ACC112 (cell line): Measurements from ENCODE around the gene ADAT1.
A peak's percentile ranks its signal among the peaks of the same experiment; 100 is the strongest.

Experiments
- H2AFZ ChIP-seq: fragments of 200-600 bp; sonication (generic); one replicate; pipeline ENCODE4 v1.6.0; 2017; ENCODE audit warnings: antibody characterized with exemption, low read length; ENCODE audit not compliant: unreplicated experiment
- H3K27ac ChIP-seq: fragments of 200-600 bp; sonication (generic); 2 replicates; pipeline ENCODE4 v1.5.1; 2014; ENCODE audit warnings: low read depth, mild to moderate bottlenecking, antibody characterized with exemption, low read length, moderate library complexity
- H3K27me3 ChIP-seq: fragments of 200-600 bp; sonication (generic); 2 replicates; pipeline ENCODE4 v1.6.1; 2014; ENCODE audit warnings: mild to moderate bottlenecking, antibody characterized with exemption, low read length, moderate library complexity, mixed read lengths; ENCODE audit not compliant: insufficient read depth
- H3K36me3 ChIP-seq: fragments of 200-600 bp; sonication (generic); 2 replicates; pipeline ENCODE4 v1.6.1; 2016; ENCODE audit warnings: mild to moderate bottlenecking, antibody characterized with exemption, low read length, moderate library complexity, mixed read lengths; ENCODE audit not compliant: insufficient read depth
- H3K4me1 ChIP-seq: fragments of 200-600 bp; sonication (generic); one replicate; pipeline ENCODE4 v1.6.1; 2016; ENCODE audit warnings: low read length, mixed read lengths; ENCODE audit not compliant: insufficient read depth, unreplicated experiment, control insufficient read depth
- H3K4me3 ChIP-seq: fragments of 200-600 bp; sonication (generic); 2 replicates; pipeline ENCODE4 v1.5.1; 2014; ENCODE audit warnings: mild to moderate bottlenecking, low read depth, low read length
- H3K79me2 ChIP-seq: fragments of 200-600 bp; sonication (generic); one replicate; pipeline ENCODE4 v1.6.0; 2016; ENCODE audit warnings: low read length; ENCODE audit not compliant: control insufficient read depth, unreplicated experiment, insufficient read depth

The ADAT1 gene

DNA sequence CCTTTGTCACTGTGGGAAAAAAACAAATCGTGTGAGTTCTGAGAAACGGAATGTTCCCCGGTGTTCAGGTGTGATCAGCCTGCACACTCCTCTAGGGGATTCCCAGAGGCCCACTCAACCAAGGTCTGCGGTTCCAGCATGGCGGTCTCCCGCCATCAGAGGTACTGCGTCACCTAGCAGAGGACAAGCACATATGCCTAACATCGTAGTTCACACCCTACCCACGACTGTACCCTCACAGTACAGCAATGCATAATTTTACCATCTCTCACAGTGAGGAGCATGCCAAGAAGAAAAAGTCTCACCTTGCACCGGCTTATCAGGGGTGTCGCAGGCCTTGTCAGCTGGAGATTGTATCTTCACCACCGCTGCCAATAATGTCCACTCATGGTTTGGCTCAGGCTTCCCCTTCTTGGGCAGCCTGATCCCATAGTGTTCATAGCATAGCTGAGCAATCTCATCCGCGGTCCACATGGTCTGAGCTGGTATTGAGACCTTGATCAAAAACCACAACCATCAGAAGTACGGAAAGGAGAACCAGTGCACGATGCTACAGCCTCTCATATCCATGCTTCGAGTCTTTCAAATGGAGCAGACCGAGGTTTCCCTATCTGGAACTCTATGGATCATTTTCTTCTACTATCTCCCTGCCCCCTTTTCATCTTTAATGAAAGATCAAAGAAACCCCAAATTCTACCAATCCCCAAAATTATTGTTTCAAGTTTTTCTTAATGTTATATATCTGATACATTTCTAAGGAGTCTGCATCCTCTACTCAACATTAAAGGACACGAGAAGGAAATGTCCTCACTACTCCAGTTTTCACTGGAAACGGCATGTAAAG is 2.5 kb downstream of the ADAT1 start:
- Histone ChIP-seq H3K36me3 (peaks cover 14% of the 10 kb centered on the region), H3K79me2 (peaks cover 12% of the 10 kb centered on the region), H3K4me1 (peaks cover 24% of the 10 kb centered on the region), H3K4me3 (peak overlapping the region; percentile 6), H3K27me3 (no peaks in the 10 kb centered on the region), H2AFZ (no peak overlapping the region), H3K27ac (no peak overlapping the region)

DNA sequence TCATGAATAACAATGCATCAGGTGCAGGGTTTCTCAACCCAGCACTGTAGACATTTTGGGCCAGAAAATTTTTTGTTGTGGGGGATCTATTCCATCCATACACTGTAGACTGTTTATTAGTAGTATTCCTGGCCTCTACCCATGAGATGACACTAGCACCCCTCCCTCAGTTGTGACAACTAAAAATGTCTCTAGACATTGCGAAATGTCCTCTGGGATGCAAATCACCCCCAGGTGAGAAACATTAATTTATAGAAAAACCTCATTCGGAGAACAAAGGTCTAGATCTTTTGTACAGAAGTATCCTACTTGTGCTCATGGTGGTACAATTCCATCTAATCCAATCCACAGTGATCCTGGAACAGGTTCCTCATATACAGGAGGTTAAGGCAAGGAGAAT is 4.3 kb downstream of the ADAT1 start:
- H3K27me3 ChIP-seq, result no peaks in the 10 kb centered on the region
- peaks cover 26% of the 10 kb centered on the region for H3K4me1 ChIP-seq
- peaks cover 12% of the 10 kb centered on the region for H3K79me2 ChIP-seq
- H2AFZ ChIP-seq, result no peak overlapping the region
- no peak overlapping the region for H3K4me3 ChIP-seq
- peaks cover 17% of the 10 kb centered on the region for H3K36me3 ChIP-seq
- H3K27ac ChIP-seq, result no peak overlapping the region

DNA sequence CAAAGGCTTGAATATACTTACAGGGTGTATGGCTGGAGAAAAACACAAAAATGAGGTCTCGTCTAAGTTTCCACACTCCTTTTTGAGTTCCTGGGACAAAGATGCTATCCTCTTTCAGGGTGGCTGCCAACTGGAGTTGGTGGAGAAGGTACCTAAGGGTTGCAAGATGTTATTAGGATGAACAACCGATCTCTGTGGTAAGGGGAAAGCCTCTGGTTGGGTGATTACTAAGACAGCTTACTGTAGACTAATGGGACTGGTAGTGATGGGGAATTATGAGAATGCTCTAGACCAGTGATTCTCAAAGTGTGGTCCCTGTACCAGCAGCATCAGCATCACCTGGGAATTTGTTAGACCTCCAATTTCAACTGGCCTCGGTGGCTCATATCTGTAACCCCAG is 6.0 kb downstream of the ADAT1 start:
- H2AFZ ChIP-seq, result no peak overlapping the region
- H3K4me1 ChIP-seq, result peaks cover 26% of the 10 kb centered on the region
- no peak overlapping the region for H3K4me3 ChIP-seq
- H3K27ac ChIP-seq, result no peak overlapping the region
- H3K79me2 ChIP-seq, result peaks cover 12% of the 10 kb centered on the region
- peaks cover 33% of the 10 kb centered on the region for H3K36me3 ChIP-seq
- no peaks in the 10 kb centered on the region for H3K27me3 ChIP-seq

DNA sequence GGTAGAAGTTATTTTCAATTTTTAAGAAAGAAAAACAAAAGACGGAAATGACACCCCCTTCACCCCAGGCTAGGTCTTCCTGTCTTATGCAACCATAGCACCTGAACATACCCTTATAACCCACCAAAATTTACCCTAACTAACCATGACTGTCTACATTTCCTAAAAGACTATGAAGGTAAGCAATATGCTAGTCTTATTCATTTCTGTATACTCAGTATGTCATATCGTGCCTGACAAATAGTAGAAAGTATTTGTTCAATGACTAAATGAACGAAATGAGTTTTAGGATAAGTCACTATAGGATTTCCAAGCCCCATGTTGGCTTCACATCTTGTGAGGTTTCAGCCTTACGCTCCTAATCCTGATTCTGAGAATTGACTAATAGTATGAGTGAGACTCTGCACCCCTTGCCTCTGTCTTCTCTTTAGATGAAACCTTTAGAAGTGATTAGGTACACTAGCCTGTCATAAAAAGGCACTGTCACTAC is 6.5 kb downstream of the ADAT1 start:
- H3K27ac ChIP-seq, result no peak overlapping the region

DNA sequence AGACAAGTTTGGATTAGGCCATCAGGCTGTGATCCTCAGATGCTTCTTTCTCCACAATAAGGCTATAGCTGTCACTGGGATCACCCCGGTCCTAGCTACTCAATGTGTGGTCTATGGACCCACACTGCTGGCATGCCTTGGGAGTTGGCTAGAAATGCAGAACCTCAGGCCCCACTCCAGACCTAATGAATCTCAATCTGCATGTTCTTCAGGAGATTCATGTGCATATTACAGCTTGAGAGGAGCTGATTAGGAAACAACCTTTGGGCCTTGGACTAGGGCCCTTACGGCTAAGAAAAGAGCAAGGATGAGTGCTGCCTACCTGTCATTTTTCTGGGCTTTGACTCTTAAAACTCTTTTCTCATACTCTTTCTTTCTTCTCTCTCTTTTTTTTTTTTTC is 7.5 kb downstream of the ADAT1 start:
- peaks cover 39% of the 10 kb centered on the region for H3K36me3 ChIP-seq
- H3K27me3 ChIP-seq, result no peaks in the 10 kb centered on the region
- peaks cover 16% of the 10 kb centered on the region for H3K4me1 ChIP-seq
- no peak overlapping the region for H2AFZ ChIP-seq
- peak overlapping the region; percentile 21; the same call in 1 of the 2 replicates for H3K27ac ChIP-seq
- H3K4me3 ChIP-seq, result no peak overlapping the region
- peaks cover 4% of the 10 kb centered on the region for H3K79me2 ChIP-seq

More for the DNA sequence above, 6.5 kb downstream of the ADAT1 start:
- no peaks in the 10 kb centered on the region for H3K27me3 ChIP-seq
- peaks cover 7% of the 10 kb centered on the region for H3K79me2 ChIP-seq
- H3K4me3 ChIP-seq, result no peak overlapping the region
- peaks cover 34% of the 10 kb centered on the region for H3K36me3 ChIP-seq
- H2AFZ ChIP-seq, result no peak overlapping the region
- H3K4me1 ChIP-seq, result peaks cover 24% of the 10 kb centered on the region

DNA sequence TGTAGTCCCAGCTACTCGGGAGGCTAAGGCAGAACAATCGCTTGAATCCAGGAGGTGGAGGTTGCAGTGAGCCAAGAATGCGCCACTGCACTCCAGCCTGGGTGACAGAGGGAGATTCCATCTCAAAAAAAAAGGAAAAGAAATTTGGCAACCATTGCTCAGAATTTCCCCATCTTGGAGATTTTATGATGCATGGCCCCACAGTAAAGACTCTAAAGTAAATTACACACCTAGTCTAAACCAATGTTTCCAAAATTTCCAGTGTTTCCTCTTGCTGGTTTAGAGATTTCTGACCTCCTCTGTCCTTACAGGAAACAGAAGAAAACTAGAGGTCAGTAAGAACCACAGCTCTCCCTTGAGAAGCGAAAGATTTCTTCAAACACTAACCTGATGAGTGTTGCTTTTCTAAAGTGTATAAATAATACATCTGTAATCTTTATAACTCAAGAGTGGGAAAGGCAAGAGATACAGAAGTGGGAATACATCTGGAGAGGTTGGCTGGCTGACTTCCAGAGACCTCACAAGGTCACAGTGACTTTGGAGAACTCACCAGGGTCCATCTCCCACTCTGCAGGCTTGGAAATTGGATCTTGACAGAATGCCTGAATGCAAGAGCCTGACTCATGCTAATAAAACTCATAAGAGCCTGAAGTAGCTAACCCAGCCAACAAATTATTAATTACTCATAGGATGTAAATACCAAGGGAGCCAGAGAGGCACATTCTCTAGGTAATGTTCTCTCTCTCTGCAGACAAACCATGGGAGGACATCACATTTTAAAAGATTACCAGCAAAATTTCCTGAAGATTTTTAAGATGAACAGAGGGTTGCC is 8.8 kb downstream of the ADAT1 start:
- Histone ChIP-seq H3K79me2 (peaks cover 4% of the 10 kb centered on the region), H3K36me3 (peaks cover 49% of the 10 kb centered on the region), H3K4me3 (no peak overlapping the region), H2AFZ (no peak overlapping the region), H3K27ac (peak overlapping the region; percentile 77), H3K4me1 (peaks cover 15% of the 10 kb centered on the region), H3K27me3 (no peaks in the 10 kb centered on the region)

DNA sequence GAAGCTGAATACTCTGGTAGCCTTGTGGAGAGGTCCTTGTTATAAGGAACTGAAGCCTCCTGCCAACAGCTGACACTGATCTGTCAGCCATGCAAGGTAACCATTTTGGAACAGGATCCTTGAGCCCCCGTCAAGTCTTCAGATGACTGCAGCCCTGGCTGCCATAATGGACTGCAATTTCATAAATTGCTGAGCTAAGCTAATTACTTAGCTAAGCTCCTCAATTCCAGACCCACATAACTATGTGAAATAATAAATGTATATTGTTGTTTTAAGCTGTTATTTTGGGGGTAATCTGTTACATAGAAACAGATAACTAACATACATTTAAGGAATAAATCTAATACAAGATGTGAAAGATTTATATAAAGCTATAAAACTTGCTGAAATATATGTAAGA is 16.6 kb downstream of the ADAT1 start:
- H3K79me2 ChIP-seq, result no peaks in the 10 kb centered on the region
- H3K4me3 ChIP-seq, result no peak overlapping the region
- peaks cover 58% of the 10 kb centered on the region for H3K36me3 ChIP-seq
- no peaks in the 10 kb centered on the region for H3K27me3 ChIP-seq
- no peak overlapping the region for H2AFZ ChIP-seq
- H3K4me1 ChIP-seq, result no peaks in the 10 kb centered on the region
- no peak overlapping the region for H3K27ac ChIP-seq

DNA sequence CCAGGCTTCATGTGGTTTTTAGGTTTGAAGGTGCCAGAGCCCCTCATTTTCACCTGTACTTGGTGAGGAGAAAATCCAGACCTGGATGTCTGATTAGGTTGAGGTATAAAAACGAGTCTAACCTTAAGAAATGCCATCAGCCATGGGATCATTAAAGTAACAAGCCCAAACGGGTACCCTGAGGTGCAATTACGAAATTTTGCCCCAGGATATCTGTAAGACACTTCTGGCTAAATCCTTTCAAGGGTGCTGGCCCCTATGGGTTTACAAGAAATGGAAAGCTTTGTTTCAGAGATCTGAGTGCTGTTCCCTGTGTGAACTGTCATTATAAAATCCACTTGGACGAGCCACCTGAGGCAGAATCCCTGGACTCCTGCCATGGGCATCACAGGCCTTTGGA is 19.8 kb downstream of the ADAT1 start:
- peaks cover 47% of the 10 kb centered on the region for H3K36me3 ChIP-seq
- H3K79me2 ChIP-seq, result no peaks in the 10 kb centered on the region

DNA sequence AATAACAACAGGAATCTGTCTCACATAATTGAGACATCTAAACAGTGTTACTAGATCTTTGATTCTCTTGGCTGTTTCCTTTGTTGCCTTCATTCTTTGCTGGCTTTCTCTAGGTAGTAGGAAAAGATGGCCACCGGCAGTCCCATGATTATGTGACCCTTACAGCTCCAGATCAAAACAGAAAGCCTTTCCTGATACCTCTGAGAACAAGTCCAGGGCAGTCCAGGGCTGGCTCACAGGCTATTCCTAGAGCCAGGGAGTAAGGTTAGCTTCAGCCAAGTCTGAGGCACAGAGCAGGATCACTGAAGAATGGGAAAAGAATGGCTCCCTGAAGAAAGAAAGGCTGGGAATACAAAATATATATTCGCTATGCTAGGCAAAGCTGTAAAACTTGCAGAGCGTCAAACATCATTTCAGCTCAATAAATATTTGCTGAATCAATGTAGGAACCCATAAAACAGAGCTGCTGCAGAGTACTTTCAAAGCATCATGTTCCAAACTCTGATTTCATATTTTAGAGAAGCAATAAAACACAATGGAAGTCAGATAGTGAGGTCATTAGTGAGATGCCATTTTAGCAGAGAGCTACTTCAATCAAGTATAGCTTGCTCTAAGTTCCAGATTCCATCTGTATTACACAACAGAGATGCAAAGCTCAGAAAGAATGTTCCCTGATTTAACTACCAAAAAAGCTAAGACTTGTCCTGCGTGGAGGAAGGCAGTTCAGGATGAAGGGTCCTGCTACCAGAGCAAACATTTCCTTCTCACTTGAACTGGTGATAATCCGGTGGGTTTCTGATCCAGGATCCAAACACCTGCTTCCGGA is 23.4 kb downstream of the ADAT1 start:
- Histone ChIP-seq H3K4me3 (no peak overlapping the region), H3K79me2 (no peaks in the 10 kb centered on the region), H3K27me3 (no peaks in the 10 kb centered on the region), H2AFZ (no peak overlapping the region), H3K4me1 (peaks cover 2% of the 10 kb centered on the region), H3K36me3 (peaks cover 48% of the 10 kb centered on the region), H3K27ac (no peak overlapping the region)

More for the DNA sequence above, 19.8 kb downstream of the ADAT1 start:
- H3K27ac ChIP-seq, result no peak overlapping the region
- H3K4me3 ChIP-seq, result no peak overlapping the region
- no peak overlapping the region for H2AFZ ChIP-seq
- H3K27me3 ChIP-seq, result no peaks in the 10 kb centered on the region
- H3K4me1 ChIP-seq, result no peaks in the 10 kb centered on the region
